AG09319 (cell line): ENCODE measurements around the gene VPS13D.

Experiments used
- DNase-seq: peaks from one replicate; pipeline ENCODE4 v3.0.0-alpha.2; 2010; ENCODE audit warnings: low read depth; ENCODE audit errors: extremely low read depth
- CTCF ChIP-seq: IDR thresholded peaks from 2 replicates; pipeline ENCODE4 v1.5.1; 2011; ENCODE audit warnings: low read depth, mild to moderate bottlenecking, inconsistent platforms, low read length, moderate library complexity

The VPS13D gene

GRCh38 chr1:12491656-12492055, 261.8 kb downstream of the VPS13D start:
- DNase-seq, result peak; percentile 42
- TF ChIP-seq CTCF, result no peak

- no peak for DNase-seq
- TF ChIP-seq CTCF, result no peak
These were observed 265.9 kb downstream of the VPS13D start for GRCh38 chr1:12495725-12496124.

- DNase-seq, result no peak
- TF ChIP-seq CTCF, result no peak
These were observed 266.5 kb downstream of the VPS13D start for GRCh38 chr1:12496154-12496961.

GRCh38 chr1:12499539-12500240, 269.9 kb downstream of the VPS13D start:
- no peak for DNase-seq
- TF ChIP-seq CTCF, result no peak

- DNase-seq, result no peak
- TF ChIP-seq CTCF, result no peak
These were observed 271.8 kb downstream of the VPS13D start for GRCh38 chr1:12501661-12502060.

GRCh38 chr1:12502336-12503109, 272.7 kb downstream of the VPS13D start:
- no peak for DNase-seq
- no peak for TF ChIP-seq CTCF
